Activated CD4-positive, alpha-beta T cell treated with anti-CD3 and anti-CD28 coated beads for 48 hours (primary cell): ENCODE measurements around the gene PEX16.

ENCODE experiments used
- DNase-seq: peaks from one replicate; pipeline ENCODE4 v3.0.0-alpha.2; 2020

Gene PEX16

DNA sequence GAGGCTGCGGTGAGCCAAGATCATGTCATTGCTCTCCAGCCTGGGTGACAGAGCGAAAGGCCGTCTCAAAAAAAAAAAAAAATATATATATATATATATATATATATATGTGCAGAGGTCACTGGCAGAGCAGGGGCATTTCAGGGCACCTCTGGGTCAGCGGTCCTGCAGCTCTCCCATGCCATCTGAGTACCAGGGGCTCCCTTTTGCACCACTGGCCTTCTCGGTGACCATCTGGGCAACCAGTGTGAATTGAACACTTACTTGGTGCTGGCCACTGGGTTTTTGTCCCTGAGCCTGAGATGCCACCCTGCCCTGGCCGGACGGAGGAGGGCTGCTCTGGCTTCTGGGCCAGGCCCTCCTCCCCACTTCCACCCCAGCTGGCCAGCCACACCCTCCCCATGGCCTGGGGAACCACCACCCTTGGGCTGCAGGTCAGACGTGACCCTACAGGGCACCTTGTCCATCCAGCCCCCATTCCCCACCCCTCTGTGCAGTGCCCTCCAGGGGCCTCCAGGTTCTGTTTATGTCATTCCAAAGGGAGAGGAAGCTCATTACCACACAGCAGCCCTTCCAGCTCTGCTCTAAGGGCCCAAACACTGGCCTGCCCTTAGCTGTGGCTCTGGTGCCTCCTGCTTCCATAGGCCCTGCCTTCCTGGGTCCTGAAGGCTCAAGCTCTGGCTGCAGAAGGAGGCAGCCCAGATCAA, 22.0 kb downstream of the PEX16 start:
- no peak for DNase-seq

DNA sequence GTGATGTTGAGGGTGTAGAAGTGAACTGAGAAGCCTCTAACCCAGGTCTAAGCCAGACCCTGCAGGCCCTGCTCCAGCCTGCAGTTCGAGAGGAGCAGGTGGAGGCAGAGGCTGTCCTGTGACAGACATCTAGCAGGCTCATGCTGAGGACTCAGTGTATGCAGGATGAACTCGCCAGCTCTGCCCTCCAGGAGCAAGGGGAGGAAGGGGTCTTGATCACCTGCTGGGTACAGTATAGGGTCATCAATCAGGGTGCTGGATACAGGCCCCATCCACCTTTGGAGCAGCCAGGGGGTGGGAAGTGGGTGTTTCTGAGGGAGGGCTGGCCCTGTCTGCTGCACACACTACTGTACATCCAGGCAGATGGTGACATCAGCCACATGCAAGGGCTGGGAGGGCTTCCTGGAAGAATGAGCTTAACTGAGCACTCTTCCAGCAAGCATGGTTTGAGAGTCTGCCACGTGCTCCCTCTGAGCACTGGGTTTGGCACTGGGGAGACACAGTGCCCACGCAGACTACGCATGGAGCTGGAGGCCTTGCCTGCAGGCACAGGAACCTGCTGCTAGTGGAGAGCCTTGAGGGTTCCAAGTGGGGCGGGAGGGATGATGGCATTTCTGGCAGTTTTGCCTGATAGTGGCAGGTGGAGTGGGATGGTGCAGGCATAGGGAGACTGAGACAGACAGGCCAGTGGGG, 23.0 kb downstream of the PEX16 start:
- no peak for DNase-seq

DNA sequence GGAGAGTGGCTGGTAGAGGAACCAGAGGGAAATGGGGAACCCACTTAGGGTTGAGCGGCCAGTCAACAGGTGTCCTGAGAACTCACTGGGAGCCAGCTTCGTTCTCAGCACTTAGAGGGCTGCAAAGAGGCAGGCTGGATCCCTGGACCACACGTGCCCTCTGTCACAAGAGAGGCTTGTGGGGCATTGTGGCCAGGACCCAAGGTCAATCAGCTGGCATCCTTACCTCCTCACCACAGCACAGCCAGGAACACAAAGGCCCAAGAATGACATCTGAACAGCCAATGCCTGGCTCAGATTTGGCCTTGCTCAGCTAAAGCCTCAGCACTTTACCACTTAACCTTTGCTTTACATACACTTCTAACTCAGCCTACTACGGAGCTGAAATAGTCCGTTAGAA, 24.8 kb downstream of the PEX16 start:
- DNase-seq, result no peak

DNA sequence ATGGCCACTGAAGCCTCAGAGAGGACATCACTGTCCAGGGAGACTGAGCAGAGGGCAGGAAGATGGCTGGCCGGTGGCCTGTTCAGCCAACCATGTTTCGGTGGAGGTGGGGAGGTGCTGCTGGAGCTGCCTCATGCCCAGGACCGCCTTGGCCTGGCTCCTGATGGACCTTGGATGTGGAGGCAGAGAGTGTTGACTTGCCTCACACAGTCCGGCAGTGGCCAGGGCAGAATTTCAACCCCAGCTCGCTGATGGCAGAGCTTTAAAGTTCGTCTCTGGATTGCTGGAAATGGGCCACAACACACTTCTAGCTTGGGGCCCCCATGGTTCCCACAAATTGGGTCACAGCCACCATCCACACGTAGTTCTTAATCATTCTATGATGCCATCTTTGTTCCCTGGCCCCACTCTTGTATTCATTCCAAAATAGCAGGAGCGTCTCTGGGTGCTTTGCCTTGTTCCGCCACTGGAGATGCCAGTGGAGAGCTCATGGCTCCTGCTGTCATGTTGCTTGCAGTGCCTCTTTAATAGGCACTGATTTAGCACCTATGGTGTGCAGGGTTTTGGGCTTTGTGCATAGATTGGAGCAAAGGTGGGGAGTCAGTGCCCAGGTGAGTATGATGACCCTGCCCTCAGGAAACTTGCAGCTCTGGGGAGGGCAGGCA, 26.7 kb downstream of the PEX16 start:
- DNase-seq, result no peak

DNA sequence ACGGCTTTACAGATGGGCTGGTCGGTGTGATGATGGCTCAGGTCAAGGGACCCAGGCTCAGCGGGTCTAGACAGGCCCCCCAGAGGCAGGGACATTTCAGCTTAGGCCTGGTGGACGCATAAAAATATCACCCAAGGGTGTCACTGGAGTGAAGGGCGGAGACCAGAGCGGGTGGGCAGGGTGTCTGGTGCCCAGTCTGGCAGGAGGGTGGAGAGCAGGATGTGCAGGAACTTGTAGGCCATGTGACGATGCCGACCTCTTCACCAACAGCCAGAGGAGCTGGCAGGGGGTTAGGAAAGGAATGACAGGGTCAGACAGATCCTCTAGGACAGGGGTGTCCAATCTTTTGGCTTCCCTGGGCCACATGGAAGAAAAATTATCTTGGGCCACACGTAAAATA, 27.7 kb downstream of the PEX16 start:
- DNase-seq, result no peak

DNA sequence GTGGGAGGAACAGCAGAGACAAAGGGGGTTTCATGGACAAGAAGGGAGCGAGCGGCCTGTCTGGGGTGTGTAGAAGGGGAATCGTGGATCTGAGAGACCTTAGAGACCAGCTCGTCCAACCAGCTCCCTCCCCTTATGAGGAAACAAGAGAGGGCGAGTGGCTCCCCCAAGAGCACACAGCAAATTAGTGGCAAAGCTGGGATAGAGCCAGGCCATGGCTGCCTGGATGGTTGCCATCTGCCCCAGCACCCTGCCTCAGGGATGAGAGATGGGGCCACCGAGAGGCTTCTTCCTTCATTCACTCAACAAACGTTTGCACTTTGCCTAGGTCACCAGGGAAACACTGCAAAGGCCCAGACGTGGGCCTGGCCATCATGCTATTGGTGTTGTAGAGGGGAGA, 28.1 kb downstream of the PEX16 start:
- DNase-seq, result no peak

DNA sequence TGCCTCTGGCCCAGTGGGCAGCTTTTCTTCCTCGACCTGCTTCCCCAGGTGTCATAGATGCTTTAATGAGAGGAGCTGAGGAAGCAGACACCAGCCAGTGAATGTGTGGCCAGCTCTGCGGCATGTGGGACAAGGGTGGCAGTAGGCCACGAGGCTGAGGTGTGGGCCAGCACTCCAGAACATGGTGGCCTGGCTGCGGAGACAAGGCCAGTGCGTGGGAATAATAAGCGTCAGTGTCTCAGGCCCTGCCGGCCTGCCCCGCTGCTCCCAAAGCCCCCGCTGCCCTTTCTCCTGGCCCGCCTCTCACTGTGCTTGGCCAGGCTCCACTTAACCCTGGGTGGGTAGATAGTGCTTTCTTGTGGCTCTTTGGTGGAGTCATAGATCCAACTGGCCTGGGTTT, 30.1 kb downstream of the PEX16 start:
- no peak for DNase-seq

DNA sequence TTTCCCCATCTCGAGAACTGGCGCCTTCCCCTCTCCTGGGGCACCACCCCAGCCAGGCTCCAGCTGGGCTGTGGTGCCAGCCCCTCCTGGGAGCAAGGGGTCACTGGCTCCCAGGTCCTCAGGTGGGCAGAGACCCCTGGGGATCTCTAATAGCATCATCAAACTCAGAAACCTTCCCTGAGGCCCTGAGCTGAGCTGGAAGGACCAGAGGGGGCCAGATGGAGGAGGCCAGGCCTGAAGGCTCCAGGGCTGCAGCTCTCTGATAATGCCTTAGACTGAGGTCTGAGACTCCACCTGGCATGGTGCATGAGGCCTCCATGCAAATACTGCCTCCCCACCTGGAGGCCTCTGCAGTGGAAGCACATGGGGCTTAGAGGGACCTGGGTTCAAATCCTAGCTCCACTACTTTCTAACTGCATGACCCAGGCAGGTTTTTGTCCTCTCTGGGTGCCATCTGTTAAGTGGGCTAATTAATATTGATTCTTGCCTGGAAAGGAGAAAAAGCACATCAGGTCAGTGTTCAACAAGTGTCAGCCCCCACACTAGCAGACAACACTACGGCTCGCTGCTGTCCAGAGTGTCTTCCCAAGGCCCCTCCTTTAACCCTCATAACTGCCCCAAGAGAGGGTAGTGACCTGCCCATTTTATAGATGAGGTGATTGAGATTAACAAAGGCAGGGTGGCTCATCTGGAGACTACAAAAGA, 30.7 kb downstream of the PEX16 start:
- DNase-seq, result no peak

DNA sequence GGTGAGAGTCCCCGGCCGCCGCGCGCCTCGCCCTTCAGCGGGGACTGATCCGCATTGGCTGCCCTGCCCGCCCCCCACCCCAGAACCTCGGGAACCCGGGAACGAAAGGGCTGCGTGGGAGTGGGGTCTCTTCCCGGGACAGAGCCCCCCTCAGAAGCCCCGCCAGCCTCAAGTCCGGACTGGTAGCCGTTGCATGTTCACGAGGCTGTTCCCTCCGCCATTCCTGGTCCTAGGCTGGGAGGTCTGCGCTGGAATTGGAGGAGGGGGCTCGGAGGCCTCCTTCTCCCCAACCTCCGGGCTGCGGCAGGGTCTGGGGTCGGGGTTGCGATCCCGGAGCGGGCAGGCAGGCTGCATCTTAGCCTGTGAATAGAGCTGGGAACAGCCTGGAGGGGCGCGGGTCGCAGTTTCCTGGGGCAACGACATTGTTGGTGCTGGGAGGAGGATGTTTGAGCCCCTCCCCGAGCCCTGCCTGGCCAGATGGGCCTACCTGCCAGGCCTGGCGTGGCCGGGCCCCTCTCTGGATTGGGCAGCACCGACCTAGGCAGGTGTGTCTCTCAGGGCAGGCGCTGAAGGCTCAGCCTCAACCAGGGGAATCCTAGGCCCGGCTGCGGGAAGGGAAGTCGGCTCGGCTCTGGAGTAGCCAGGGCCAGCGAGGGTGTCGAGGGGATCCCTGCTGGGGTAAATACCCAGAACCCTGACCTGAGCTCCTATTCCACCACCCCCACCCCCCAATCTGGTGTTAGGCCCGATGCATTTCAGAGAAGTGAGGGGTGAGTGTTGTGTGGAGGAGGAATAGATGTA, 31.6 kb downstream of the PEX16 start:
- DNase-seq, result no peak

DNA sequence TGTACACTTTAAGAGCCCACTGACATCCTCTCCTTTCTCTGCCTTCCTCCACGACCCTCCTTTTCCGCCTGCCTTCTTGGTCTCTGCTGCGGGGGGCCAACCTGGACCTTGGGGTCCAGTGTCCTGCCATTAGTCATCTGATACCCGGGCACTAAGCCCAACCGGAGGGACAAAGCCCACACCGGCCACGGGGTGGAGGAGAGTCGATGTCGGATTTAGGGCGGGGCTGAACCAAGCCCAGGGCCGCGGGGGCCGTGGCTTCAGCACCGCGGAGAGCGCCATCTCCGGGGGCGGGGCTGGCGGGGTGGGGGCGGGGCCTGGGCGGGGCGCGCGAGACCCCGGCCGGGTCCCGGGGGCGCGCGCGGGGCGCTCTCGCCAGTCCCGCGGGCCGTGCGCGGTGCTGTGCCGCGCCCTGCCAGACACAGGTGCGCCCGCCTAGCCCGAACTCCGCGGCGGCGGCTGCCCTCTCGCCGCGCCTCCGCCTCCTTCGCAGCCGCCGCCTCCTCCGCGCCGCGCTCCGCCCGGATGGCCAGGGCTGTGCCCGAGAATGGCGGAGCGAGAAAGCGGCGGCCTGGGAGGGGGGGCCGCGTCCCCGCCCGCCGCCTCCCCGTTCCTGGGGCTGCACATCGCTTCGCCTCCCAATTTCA, 32.3 kb downstream of the PEX16 start, which contains the start of gene MAPK8IP1:
Gene MAPK8IP1, plus strand, starts transcription at position 378 of the 647 bp plus-strand sequence. Its CDS starts 170 bp downstream, at position 548.
- DNase-seq, result peak; percentile 59

DNA sequence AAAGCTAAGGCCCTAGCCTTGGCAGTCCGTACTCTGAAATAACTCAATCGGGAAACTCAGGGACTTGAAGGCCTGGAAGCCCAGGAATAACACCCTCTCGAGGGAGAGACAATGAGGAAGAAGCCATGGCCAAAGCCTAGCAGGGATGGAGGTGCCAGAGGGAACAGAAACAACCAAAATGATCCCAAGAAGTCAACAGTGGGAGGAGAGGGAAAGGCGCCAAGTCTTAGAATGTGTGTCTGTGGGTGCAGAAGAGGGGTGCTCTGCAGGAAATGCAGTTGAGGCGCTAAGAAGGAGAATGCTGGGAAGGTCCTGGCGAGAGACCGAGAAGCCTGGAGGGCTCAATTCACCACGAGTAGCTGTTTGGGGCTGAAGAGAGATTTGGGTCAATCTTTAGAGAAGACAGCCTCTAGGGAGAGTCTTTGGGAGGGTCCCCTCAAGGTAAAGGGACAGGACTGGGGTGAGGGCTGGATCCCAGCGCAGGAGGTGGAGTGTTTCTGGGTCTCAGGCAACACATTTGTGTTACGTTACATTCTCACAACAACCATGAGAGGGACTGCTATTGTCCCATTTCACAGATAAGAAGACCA, 33.0 kb downstream of the PEX16 start:
- DNase-seq, result no peak

DNA sequence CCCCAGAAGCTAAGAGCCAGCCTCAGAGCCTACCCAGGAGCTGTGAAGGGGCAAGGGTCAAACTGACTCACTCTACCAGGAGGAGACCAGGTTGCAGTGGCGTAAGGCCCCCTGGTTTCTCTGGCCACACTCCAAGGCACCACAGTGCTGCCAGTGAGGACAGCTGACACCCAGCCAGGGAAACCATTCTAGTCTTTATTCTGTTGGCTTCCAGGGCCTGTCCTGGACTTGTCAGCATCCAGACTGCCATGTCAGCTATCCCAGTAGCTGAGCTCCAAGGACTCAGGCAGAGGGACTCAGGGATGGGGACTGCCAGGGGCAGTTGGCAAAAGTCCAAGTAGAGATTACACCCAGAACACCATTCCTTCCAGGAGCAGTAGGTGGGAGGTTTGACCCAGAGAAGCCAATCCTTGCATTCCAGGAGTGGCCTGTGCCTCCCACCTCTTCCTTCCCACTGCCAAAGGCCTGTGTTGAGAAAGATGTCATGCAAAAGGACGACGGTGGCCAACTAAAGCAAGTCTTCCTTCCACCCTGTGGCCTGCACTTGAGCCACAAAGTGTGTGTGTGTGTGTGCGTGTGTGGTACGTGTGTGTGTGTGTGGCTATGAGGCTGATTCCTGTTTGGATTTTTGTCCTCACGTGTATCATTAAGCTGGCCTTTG, 35.8 kb downstream of the PEX16 start:
- no peak for DNase-seq

DNA sequence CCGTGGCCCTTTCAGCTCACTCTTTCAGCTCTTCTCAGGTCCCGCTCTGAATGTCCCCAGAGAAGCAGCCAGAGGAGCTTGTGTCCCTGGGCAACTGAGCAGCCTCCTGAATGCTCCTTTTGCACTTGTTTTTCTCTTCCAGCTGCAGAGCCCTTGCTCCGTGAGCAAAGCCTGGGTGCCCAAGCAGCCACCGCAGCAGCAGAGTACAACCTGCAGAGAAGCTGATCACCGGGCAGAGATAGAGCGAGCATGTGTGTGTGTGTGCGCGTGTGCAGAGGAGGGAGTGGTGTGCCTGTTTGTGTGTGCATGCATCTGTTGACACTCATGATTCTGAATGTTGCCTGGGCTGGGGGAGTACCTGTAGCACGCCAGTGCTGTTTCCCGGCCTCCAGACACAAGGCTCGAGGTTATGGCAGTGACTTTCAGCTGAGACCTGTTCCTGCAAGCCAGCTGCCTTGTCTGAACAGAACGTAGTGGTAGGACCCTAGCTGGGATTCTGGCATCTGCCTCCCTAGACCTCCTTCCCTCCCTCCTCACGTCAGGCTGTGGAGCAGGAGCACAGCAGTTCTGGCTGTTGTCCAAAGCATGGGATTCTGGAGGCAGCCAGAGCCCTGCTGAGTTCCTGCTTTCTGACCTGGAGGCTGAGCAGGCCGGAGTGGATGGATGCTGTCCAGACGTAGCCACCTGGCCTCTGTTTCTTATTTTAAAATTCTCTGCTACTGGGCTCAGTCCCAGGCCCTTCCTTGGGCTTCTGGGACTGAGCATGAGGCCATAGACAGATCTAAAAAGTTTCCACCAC, 36.7 kb downstream of the PEX16 start:
- DNase-seq, result no peak

DNA sequence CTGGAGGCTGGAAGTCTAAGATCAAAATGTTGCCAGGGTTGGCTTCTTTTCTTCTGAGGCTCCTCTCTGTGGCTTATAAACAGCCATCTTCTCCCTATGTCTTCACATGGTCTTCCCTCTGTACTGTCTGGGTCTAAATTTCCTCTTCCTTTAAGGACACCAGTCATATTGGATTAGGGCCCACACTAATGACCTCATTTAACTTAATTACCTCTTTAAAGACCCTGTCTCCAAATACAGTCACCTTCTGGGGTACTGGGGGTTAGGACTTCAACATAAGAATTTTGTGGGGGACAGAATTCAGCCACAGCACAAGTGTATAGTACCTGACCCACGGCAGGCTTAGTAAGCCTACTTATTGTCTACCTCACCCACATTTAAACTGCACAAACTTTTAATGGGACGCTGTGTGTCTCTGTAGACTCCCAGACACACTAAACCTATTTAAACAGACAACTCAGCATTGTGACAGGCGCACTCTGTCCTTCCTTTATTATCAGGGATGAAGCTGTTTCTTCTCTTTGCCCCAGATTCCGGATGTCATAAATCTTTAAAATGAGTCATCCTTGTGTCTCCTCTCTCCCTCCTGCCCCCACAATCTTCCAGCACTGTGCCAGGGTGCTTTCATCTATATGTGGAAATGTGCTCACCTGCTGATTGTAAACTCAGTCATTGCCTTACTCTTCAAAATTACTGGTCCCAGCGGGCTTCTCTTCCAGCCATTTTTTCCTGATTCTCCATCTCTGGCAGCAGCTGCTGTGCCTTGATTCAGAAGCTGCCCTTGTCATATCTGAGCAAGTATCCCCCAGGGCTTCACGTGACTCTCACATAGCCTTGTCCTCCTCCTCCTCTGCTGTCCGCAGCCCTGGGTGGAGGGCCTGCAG, 37.6 kb downstream of the PEX16 start:
- no peak for DNase-seq

DNA sequence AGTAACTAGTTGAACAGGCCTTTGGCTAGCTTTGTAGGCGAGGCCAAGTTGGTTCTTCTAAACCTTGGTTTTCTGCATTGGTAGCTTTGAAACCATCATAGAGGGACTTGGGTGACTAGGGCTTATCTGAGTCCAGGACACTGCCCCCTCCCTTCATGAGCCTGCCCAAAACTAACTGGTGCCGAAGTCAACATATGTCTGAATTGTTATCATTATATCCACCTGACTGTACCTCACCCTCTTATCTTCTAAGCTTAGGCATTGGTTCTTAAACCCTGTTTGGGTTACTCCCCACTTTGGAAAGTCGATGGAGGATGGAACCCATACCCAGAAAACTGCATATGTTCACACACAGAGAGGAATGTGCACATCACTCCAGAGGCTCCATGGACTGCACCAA, 39.8 kb downstream of the PEX16 start:
- no peak for DNase-seq

DNA sequence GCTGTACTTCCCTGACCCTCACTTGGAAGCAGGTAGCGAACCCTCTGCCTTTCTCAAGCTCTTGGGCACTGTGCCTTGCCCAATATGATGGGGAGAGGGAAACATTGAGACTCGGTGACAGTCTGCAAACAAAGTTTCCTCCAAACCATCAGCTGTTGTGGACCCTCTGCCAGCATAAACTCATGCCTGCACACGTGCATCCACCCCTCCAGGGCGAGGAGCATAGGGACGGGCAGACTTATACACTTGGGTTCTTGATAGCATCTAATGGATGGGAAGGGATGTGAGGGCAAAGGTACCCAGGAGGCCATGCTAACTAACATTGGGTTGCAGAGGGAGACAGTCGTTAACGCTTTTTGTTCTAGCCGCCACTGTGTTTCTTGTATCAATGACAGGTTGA, 40.5 kb downstream of the PEX16 start:
- no peak for DNase-seq

DNA sequence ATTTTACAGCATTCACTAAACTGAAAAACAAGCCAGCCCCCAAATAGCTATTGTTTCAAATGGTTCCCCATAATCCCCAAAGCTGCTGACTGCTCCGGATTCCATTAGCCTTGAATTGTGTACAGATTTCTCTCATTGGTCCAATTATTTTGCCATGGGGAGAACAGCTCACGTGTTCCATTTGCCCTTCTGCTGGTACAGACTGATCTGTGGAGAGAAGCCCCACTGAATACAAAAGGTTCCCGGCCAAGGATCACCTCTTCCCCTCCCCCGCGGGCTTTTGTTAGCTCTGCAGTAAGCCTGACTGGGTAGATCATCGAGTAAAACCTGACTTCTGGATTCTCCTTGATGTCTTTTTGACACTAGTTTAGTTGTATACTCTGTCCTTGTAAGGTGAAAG, 41.3 kb downstream of the PEX16 start:
- DNase-seq, result no peak

DNA sequence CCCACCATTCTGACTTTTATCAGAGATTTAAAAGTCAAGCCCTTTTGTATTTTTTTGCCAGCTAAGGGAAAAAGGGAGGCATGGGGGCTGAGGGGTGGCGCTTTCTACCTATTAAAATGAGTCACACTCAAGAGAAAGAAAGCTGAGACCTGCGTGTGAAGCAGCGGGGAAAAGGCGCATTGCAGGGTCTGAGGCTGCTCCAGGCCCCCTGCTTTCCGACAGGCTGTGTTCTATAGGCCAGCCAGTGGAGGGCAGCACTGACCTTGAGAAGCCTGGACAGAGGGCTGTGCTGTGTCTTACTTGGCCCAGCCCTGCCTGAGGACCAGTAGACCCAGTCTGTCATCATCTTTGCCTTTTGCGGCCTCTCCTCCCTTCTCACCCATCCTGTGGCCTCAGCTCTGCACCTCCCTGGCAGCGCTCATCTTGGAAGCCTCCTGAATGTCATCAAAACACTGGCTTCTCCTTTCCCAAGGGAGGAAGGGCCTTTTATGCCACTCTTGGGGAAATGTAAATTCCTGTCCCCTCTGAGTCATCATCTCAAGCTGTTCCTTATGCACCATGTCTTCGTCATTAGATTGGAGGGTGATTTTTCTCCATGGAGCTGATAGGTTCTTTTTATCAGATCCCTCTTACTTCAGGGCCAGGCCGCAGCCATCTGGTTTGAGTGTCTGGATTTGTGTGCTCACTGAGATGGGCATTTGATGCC, 44.9 kb downstream of the PEX16 start:
- peak; percentile 49 for DNase-seq

DNA sequence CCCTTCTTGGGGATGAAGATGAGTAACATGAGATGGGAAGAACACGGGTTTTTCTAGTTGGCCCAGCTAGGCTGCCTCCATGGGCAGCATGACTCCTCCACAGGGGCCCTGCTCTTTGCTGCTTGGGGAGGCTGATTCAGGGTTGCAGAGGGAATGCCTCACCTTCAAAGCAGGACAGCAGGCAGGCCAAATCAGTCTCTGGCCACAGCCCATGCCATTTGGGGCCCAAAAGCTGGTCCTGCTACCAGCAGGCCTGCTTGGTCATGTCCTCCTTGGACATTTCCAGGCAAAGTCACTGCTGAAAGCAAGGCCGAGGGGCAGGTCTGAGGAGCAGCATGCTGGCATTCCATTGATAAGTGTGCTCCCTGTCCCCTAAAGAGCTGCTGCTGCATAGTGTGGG, 46.0 kb downstream of the PEX16 start:
- DNase-seq, result no peak
